Measurements from ENCODE around the gene IPO13.
A peak's percentile ranks its signal among the peaks of the same experiment; 100 is the strongest.

Gene IPO13

DNA sequence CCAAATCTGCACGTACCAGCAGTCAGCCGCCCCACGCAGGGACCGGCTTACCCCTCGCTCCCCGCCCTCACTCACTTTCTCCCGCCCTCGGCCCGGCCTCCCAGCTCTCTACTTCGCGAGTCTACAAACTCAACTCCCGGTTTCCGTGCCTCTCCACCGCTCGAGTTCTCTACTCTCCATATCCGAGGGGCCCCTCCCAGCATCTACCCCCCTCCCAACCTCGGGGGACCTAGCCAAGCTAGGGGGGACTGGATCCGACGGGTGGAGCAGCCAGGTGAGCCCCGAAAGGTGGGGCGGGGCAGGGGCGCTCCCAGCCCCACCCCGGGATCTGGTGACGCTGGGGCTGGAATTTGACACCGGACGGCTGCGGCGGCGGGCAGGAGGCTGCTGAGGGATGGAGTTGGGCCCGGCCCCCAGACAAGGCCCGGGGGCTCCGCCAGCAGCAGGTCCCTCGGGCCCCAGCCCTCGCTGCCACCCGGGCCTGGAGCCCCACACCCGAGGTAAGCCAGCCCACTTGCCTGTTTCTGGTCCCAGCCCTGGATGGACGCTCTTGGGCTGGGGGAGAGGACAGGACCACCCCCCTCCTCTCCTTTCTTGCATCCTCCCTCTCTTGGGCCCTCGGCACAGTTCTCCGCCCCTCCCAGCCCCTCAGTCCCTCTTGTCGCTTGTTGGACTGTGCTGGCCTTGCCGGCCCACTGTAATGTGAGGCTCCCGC is 13.2 kb upstream of the IPO13 start, which contains the start of gene ARTN:
ARTN (plus strand) TSS at position 416 of the 715 bp plus-strand sequence. CDS start 1,856 bp downstream, outside the sequence.
- Histone ChIP-seq H3K9me2 (replicated peaks; ENCODE audit: low read depth, low read length) (no peaks in the 10 kb centered on the region), H3K27me3 (ENCODE audit: insufficient read depth, low read length, poor library complexity, severe bottlenecking) (no peaks in the 10 kb centered on the region), H3K4me1 (ENCODE audit: insufficient read depth, low read length, poor library complexity, severe bottlenecking) (no peaks in the 10 kb centered on the region), H4K20me1 (ENCODE audit: insufficient read depth, low read length, poor library complexity, severe bottlenecking) (no peaks in the 10 kb centered on the region), H3K36me3 (ENCODE audit: insufficient read depth, low read length) (no peaks in the 10 kb centered on the region), H3K79me2 (ENCODE audit: insufficient read depth, low read length) (no peaks in the 10 kb centered on the region), H3K9ac (ENCODE audit: low read depth, low read length, poor library complexity, severe bottlenecking) (no peak within 1 kb of the TSS), H3F3A (ENCODE audit: low read depth) (no peaks in the 10 kb centered on the region), H2AFZ (ENCODE audit: low read length) (no peak within 1 kb of the TSS), H3K4me2 (ENCODE audit: low read depth, low read length, poor library complexity, severe bottlenecking) (no peak within 1 kb of the TSS), H3K4me3 (ENCODE audit: low read length, poor library complexity, severe bottlenecking) (no peak within 1 kb of the TSS), H3K9me3 (ENCODE audit: insufficient read depth, low read depth, low read length) (no peaks in the 10 kb centered on the region)
- TF ChIP-seq EZH2phosphoT487 (IDR thresholded peaks at IDR 0.05; ENCODE audit: borderline replicate concordance) = no peak
- TF ChIP-seq, protein P1, sequence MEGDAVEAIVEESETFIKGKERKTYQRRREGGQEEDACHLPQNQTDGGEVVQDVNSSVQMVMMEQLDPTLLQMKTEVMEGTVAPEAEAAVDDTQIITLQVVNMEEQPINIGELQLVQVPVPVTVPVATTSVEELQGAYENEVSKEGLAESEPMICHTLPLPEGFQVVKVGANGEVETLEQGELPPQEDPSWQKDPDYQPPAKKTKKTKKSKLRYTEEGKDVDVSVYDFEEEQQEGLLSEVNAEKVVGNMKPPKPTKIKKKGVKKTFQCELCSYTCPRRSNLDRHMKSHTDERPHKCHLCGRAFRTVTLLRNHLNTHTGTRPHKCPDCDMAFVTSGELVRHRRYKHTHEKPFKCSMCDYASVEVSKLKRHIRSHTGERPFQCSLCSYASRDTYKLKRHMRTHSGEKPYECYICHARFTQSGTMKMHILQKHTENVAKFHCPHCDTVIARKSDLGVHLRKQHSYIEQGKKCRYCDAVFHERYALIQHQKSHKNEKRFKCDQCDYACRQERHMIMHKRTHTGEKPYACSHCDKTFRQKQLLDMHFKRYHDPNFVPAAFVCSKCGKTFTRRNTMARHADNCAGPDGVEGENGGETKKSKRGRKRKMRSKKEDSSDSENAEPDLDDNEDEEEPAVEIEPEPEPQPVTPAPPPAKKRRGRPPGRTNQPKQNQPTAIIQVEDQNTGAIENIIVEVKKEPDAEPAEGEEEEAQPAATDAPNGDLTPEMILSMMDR (conservative IDR thresholded peaks at IDR 0.05; ENCODE audit: low read length) = no peak

DNA sequence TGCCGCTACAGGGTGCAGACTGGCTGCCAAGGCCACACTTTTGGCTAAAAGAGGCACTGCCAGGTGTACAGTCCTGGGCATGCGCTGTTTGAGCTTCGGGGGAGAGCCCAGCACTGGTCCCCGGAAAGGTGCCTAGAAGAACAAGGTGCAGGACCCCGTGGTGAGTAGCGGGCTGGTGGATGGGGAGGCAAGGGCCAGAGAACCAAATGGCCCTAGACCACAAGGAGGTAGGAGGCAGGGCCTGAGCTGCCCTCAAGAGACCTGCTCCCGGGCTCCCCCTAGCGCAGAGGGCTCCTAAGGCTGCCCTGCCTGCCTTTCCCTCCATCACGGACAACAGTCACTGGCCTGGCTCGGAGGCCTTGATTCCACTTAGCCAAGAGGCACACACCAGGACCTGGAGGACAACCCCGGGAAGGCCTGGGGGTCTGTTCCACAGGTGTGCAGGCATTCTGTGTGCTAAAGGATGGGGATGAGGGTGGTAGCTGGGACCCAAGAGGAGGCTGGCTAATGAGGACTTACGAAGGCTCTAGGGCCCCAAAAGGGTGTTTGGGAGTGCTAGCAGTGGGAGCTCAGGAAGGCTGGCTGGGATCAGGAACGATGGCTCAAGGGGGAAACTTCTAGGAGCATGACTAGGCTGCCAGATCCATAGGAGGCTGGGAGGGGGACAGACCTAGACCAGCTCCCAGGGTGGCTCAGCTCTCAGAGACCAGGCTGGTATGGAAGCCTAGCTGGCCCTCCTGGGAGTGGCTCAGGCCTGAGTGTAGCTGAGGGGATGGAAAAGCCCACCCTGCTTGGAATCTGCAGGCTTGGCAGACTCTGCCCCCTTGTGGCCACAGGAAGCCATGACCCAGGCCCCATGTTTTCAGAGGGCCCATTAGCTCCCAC is 12.4 kb upstream of the IPO13 start:
- no peaks in the 10 kb centered on the region for H3K4me1 ChIP-seq (ENCODE audit: insufficient read depth, low read length, poor library complexity, severe bottlenecking)
- no peaks in the 10 kb centered on the region for H3K27me3 ChIP-seq (ENCODE audit: insufficient read depth, low read length, poor library complexity, severe bottlenecking)
- H3K9ac ChIP-seq (ENCODE audit: low read depth, low read length, poor library complexity, severe bottlenecking) = no peak overlapping the region
- H3K79me2 ChIP-seq (ENCODE audit: insufficient read depth, low read length) = no peaks in the 10 kb centered on the region
- no peak overlapping the region for H3K4me2 ChIP-seq (ENCODE audit: low read depth, low read length, poor library complexity, severe bottlenecking)
- TF ChIP-seq, protein P1 (conservative IDR thresholded peaks at IDR 0.05; ENCODE audit: low read length) = peak; percentile 97
- TF ChIP-seq EZH2phosphoT487 (IDR thresholded peaks at IDR 0.05; ENCODE audit: borderline replicate concordance) = no peak
- H3K9me3 ChIP-seq (ENCODE audit: insufficient read depth, low read depth, low read length) = no peaks in the 10 kb centered on the region
- H3F3A ChIP-seq (ENCODE audit: low read depth) = no peaks in the 10 kb centered on the region
- no peak overlapping the region for H3K4me3 ChIP-seq (ENCODE audit: low read length, poor library complexity, severe bottlenecking)
- H3K9me2 ChIP-seq (replicated peaks; ENCODE audit: low read depth, low read length) = no peaks in the 10 kb centered on the region
- no peak overlapping the region for H2AFZ ChIP-seq (ENCODE audit: low read length)
- no peaks in the 10 kb centered on the region for H3K36me3 ChIP-seq (ENCODE audit: insufficient read depth, low read length)
- H4K20me1 ChIP-seq (ENCODE audit: insufficient read depth, low read length, poor library complexity, severe bottlenecking) = no peaks in the 10 kb centered on the region

GRCh38 chr1:43934986-43935324 is 11.8 kb upstream of the IPO13 start:
- Histone ChIP-seq H3K79me2 (ENCODE audit: insufficient read depth, low read length) (no peaks in the 10 kb centered on the region), H3K9me2 (replicated peaks; ENCODE audit: low read depth, low read length) (no peaks in the 10 kb centered on the region), H3F3A (ENCODE audit: low read depth) (no peaks in the 10 kb centered on the region), H3K4me2 (ENCODE audit: low read depth, low read length, poor library complexity, severe bottlenecking) (no peak overlapping the region), H2AFZ (ENCODE audit: low read length) (no peak overlapping the region), H4K20me1 (ENCODE audit: insufficient read depth, low read length, poor library complexity, severe bottlenecking) (no peaks in the 10 kb centered on the region), H3K4me1 (ENCODE audit: insufficient read depth, low read length, poor library complexity, severe bottlenecking) (no peaks in the 10 kb centered on the region), H3K9ac (ENCODE audit: low read depth, low read length, poor library complexity, severe bottlenecking) (no peak overlapping the region), H3K36me3 (ENCODE audit: insufficient read depth, low read length) (no peaks in the 10 kb centered on the region), H3K9me3 (ENCODE audit: insufficient read depth, low read depth, low read length) (no peaks in the 10 kb centered on the region), H3K27me3 (ENCODE audit: insufficient read depth, low read length, poor library complexity, severe bottlenecking) (no peaks in the 10 kb centered on the region), H3K4me3 (ENCODE audit: low read length, poor library complexity, severe bottlenecking) (no peak overlapping the region)
- TF ChIP-seq, protein P1 (conservative IDR thresholded peaks at IDR 0.05; ENCODE audit: low read length) = peak; percentile 2; the same call in 1 of the 2 replicates
- TF ChIP-seq EZH2phosphoT487 (IDR thresholded peaks at IDR 0.05; ENCODE audit: borderline replicate concordance) = no peak
